DOHH2 (cell line): ENCODE results near the gene QRFP.

Experiments
- H3F3A ChIP-seq: fragments of 200-600 bp; sonication (generic), shearing (Covaris generic); 2 replicates; pipeline ENCODE4 v1.6.0; 2016; ENCODE audit warnings: antibody characterized with exemption, mild to moderate bottlenecking; ENCODE audit not compliant: control insufficient read depth, insufficient read depth
- H3K27ac ChIP-seq: fragments of 200-600 bp; sonication (generic); 2 replicates; pipeline ENCODE4 v1.5.1; 2014; ENCODE audit warnings: low read depth, mild to moderate bottlenecking, low read length, moderate library complexity
- H3K27me3 ChIP-seq: fragments of 200-600 bp; sonication (generic); 2 replicates; pipeline ENCODE4 v1.6.1; 2014; ENCODE audit warnings: mild to moderate bottlenecking, low read length, mixed read lengths; ENCODE audit not compliant: control insufficient read depth
- H3K36me3 ChIP-seq: fragments of 200-600 bp; sonication (generic); 2 replicates; pipeline ENCODE4 v1.6.1; 2014; ENCODE audit warnings: mild to moderate bottlenecking, low read length, moderate library complexity, mixed read lengths; ENCODE audit not compliant: control insufficient read depth
- H3K4me1 ChIP-seq: fragments of 200-600 bp; sonication (generic); 2 replicates; pipeline ENCODE4 v1.6.1; 2014; ENCODE audit warnings: mild to moderate bottlenecking, low read length, mixed read lengths; ENCODE audit not compliant: control insufficient read depth
- H3K4me2 ChIP-seq: fragments of 200-600 bp; sonication (generic); 2 replicates; pipeline ENCODE4 v1.6.0; 2014; ENCODE audit warnings: mild to moderate bottlenecking, low read length, moderate library complexity
- H3K4me3 ChIP-seq: fragments of 200-600 bp; sonication (generic); 2 replicates; pipeline ENCODE4 v1.5.1; 2014; ENCODE audit warnings: mild to moderate bottlenecking, low read length, mixed read lengths
- H3K79me2 ChIP-seq: fragments of 200-600 bp; sonication (generic); 2 replicates; pipeline ENCODE4 v1.6.1; 2014; ENCODE audit warnings: mild to moderate bottlenecking, low read length, mixed read lengths; ENCODE audit not compliant: control insufficient read depth
- H3K9me2 ChIP-seq: fragments of 200-600 bp; sonication (generic); replicated peaks from 2 replicates; pipeline ENCODE4 v1.6.1; 2014; ENCODE audit warnings: mild to moderate bottlenecking, low read length, mixed read lengths; ENCODE audit not compliant: control insufficient read depth
- H3K9me3 ChIP-seq: fragments of 200-600 bp; sonication (generic); 2 replicates; pipeline ENCODE4 v1.6.1; 2014; ENCODE audit warnings: antibody characterized with exemption, low read length, mixed read lengths; ENCODE audit not compliant: control insufficient read depth, insufficient read depth
- H4K20me1 ChIP-seq: fragments of 200-600 bp; sonication (generic); 2 replicates; pipeline ENCODE4 v1.6.0; 2014; ENCODE audit warnings: low read depth, mild to moderate bottlenecking, antibody characterized with exemption, low read length, moderate library complexity; ENCODE audit not compliant: control insufficient read depth, insufficient read depth
- EZH2phosphoT487 ChIP-seq: fragments of 200-600 bp; sonication (generic); IDR thresholded peaks from 2 replicates; pipeline ENCODE4 v1.6.1; 2017; ENCODE audit warnings: borderline replicate concordance, mild to moderate bottlenecking, antibody characterized with exemption, low read length, moderate library complexity, mixed read lengths
- TF ChIP-seq, protein P1 (sequence below): fragments of 200-600 bp; sonication (generic); IDR thresholded peaks from one replicate; pipeline ENCODE4 v1.5.1; 2014; ENCODE audit warnings: antibody characterized with exemption, mild to moderate bottlenecking, low read depth, low read length; ENCODE audit not compliant: poor library complexity, severe bottlenecking

QRFP gene

DNA sequence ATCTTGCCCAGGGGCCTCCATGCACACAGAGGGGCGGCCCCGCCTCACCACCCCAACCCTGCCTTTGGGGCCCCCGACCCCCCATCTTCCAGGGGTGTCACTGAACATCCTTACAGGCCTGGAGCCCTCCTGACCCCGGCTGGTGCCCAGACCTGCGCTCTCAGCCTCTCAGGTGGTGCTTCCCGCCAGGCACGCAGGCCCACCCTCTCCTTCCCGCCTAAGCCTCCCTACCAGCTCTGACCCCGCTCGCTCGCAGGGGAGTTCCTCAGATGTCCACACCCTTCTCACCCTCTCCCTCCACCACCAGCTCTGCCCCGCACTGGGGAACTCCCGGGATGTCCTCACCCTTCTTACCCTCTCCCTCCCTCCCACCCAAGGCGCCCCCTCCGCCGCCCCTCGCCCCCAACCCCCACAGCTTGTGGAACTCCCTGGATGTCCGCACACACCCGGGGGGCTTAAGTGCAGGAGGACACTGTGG is 12.3 kb upstream of the QRFP start:
- H3K27me3 ChIP-seq, result no peaks in the 10 kb centered on the region
- no peak overlapping the region for H3K27ac ChIP-seq
- TF ChIP-seq, protein P1, sequence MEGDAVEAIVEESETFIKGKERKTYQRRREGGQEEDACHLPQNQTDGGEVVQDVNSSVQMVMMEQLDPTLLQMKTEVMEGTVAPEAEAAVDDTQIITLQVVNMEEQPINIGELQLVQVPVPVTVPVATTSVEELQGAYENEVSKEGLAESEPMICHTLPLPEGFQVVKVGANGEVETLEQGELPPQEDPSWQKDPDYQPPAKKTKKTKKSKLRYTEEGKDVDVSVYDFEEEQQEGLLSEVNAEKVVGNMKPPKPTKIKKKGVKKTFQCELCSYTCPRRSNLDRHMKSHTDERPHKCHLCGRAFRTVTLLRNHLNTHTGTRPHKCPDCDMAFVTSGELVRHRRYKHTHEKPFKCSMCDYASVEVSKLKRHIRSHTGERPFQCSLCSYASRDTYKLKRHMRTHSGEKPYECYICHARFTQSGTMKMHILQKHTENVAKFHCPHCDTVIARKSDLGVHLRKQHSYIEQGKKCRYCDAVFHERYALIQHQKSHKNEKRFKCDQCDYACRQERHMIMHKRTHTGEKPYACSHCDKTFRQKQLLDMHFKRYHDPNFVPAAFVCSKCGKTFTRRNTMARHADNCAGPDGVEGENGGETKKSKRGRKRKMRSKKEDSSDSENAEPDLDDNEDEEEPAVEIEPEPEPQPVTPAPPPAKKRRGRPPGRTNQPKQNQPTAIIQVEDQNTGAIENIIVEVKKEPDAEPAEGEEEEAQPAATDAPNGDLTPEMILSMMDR, result no peak
- no peak for TF ChIP-seq EZH2phosphoT487
- no peaks in the 10 kb centered on the region for H3K9me2 ChIP-seq
- no peaks in the 10 kb centered on the region for H3K79me2 ChIP-seq
- no peaks in the 10 kb centered on the region for H3K9me3 ChIP-seq
- no peaks in the 10 kb centered on the region for H3K36me3 ChIP-seq
- no peak overlapping the region for H3K4me3 ChIP-seq
- no peaks in the 10 kb centered on the region for H3K4me1 ChIP-seq
- no peaks in the 10 kb centered on the region for H3F3A ChIP-seq
- no peak overlapping the region for H3K4me2 ChIP-seq
- no peaks in the 10 kb centered on the region for H4K20me1 ChIP-seq

DNA sequence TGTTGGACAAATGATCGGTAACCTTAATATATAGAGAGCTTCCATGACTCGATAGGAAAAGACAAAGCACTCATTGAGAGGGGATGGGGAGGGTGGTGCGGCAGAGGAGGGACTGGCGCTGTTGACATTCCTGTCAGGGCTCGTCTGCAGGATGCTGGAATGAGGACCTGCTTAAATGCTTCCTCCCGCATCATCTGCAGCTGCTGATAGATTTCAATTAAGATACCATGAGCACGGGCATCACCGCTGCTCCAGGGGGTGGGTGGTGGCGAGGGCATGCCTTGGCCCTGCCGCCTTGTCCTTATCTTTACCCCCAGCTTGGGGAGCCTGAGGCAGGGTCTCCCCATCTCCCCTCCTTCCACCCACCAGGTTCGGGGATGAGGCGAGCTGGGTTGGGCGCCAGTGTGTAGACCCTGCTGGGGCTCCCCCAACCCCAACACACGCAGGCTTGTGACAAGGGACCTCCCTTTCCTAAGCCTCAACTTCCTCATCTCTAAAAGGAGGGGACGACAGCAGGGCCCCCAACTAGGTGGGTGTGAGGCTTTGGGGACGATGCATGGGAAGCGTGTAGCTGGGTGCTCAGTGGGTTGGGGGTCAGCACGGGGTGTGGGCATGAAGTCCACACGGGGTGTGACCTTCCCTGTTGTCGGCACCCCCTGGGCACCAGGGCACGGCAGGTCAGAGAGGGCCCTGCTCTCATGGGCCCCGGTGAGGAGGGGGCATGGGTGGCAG is 11.7 kb upstream of the QRFP start:
- no peaks in the 10 kb centered on the region for H4K20me1 ChIP-seq
- no peak for TF ChIP-seq EZH2phosphoT487
- TF ChIP-seq, protein P1, result no peak
- no peaks in the 10 kb centered on the region for H3K9me2 ChIP-seq
- no peaks in the 10 kb centered on the region for H3F3A ChIP-seq
- no peak overlapping the region for H3K27ac ChIP-seq
- no peaks in the 10 kb centered on the region for H3K4me1 ChIP-seq
- no peak overlapping the region for H3K4me2 ChIP-seq
- H3K36me3 ChIP-seq, result no peaks in the 10 kb centered on the region
- H3K4me3 ChIP-seq, result no peak overlapping the region
- no peaks in the 10 kb centered on the region for H3K79me2 ChIP-seq
- H3K27me3 ChIP-seq, result no peaks in the 10 kb centered on the region
- no peaks in the 10 kb centered on the region for H3K9me3 ChIP-seq

DNA sequence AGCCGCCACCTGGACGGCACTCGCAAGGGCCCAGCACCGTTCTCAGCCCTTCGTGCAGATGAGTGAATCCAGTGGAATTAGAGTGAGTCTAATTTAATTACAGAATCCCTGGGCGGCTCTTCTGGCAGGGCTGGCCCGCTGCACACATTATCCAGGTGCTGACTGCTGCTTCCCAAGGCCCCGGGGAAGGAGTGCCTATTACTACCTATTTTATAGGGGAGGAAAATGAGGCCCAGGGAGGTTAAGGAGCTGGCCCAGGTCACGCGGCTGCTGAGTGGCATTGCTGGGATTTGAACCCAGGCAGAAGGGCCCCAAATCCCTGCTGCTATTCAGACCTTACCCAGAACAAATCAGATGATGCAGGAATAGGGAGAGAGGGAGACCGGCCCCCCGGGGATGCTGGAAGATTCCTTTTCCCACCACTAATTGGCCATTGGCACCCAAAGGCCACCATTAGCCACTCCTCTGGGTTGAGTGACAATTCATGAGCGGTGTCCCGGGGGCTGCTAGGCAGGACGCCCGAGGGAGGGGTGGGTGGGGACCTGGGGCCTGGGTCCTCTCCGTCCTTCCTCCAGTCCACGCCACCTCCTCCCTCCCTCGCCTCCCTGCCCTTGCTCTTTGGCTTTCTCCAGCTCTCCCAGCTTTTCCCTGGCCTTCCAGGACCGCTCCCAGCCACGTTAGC is 10.3 kb upstream of the QRFP start:
- Histone ChIP-seq H4K20me1 (no peaks in the 10 kb centered on the region), H3K36me3 (no peaks in the 10 kb centered on the region), H3K4me3 (no peak overlapping the region), H3F3A (no peaks in the 10 kb centered on the region), H3K27ac (no peak overlapping the region), H3K79me2 (no peaks in the 10 kb centered on the region), H3K27me3 (no peaks in the 10 kb centered on the region), H3K9me3 (no peaks in the 10 kb centered on the region), H3K4me2 (no peak overlapping the region), H3K9me2 (no peaks in the 10 kb centered on the region), H3K4me1 (no peaks in the 10 kb centered on the region)
- TF ChIP-seq, protein P1, result no peak
- TF ChIP-seq EZH2phosphoT487, result no peak
